K562 (cell line): Measurements from ENCODE around the gene RPL28. TPM values are rescaled to one million over a fixed set of nuclear protein-coding genes. Genes with fewer than 3 reads are reported as not detected.

Experiments
- ATAC-seq: fragments of 200-7000 bp; cut with Tn5 transposase; 3 replicates; pipeline ENCODE4 v1.9.1; 2020; ENCODE audit warnings: moderate library complexity
- BruUV-seq: library from RNA; stranded (reverse); fragments of 400-500 nt; replicated peaks from 2 replicates; lab custom pipeline; 2021; lab: Mats Ljungman, UMichigan
- CTCF ChIA-PET: fragments of 300-600 bp; formaldehyde crosslinking; extraction: SDS; loops from one replicate; lab custom pipeline; 2021; ENCODE audit warnings: low intra/inter-chr PET ratio; lab: Yijun Ruan, JAX
- POLR2A ChIA-PET: fragments of 300-600, 350-650 bp; sonication (Branson Sonifier 250); formaldehyde crosslinking; extraction: SDS; loops from one replicate; lab custom pipeline; 2021; ENCODE audit warnings: antibody characterized with exemption, inconsistent platforms; lab: Yijun Ruan, JAX
- DNase-seq, 4 experiments: peaks; one replicate each; pipeline versions ENCODE4 v3.0.0 to v3.0.0-alpha.2; 2011 to 2018; ENCODE audit warnings: low spot score in 3 of 4, mixed read lengths in 3 of 4; ENCODE audit errors: extremely low read depth in 1 of 4
- FAIRE-seq: peaks from 2 replicates; lab custom pipeline; 2011; peaks lifted over from hg19 to GRCh38; lab: Jason Lieb, UNC
- H2AFZ ChIP-seq: 2 replicates; pipeline ENCODE4 v1.6.0; 2011; ENCODE audit warnings: low read depth, low read length, control low read depth, inconsistent platforms
- H3K27ac ChIP-seq: fragments of 200-600 bp; 3 replicates; pipeline ENCODE4 v1.8.0; 2011; ENCODE audit warnings: low read depth, mild to moderate bottlenecking, control low read depth, inconsistent platforms, low read length, moderate library complexity, mixed read lengths; ENCODE audit errors: extremely low read depth
- H3K27me3 ChIP-seq, 2 experiments: fragments of 300-600 bp in 1 of 2; 2 replicates in 1 of 2; 3 replicates in 1 of 2; pipeline versions ENCODE4 v1.6.0 to v1.8.0; 2011; ENCODE audit warnings: inconsistent platforms in 2 of 2, low read length in 2 of 2, mild to moderate bottlenecking in 1 of 2, mixed read lengths in 1 of 2, moderate library complexity in 1 of 2; ENCODE audit not compliant: control insufficient read depth in 2 of 2, insufficient read depth in 2 of 2
- H3K36me3 ChIP-seq: fragments of 300-600 bp; 3 replicates; pipeline ENCODE4 v1.8.0; 2011; ENCODE audit warnings: mild to moderate bottlenecking, low read length, inconsistent platforms; ENCODE audit not compliant: control insufficient read depth, insufficient read depth
- H3K4me1 ChIP-seq, 2 experiments: fragments of 200-600 bp in 1 of 2; replicated peaks in 1 of 2; 2 replicates in 1 of 2; 3 replicates in 1 of 2; pipeline versions ENCODE4 v1.5.1 to v1.8.0; 2011; ENCODE audit warnings: inconsistent platforms in 2 of 2, low read length in 2 of 2, mild to moderate bottlenecking in 1 of 2, mixed read lengths in 1 of 2, moderate library complexity in 1 of 2; ENCODE audit not compliant: control insufficient read depth in 2 of 2, insufficient read depth in 2 of 2
- H3K4me2 ChIP-seq: 2 replicates; pipeline ENCODE4 v1.6.1; 2011; ENCODE audit warnings: low read length, control low read depth, inconsistent platforms, mixed read lengths; ENCODE audit not compliant: insufficient read depth
- H3K4me3 ChIP-seq: fragments of 200-600 bp; sonication (generic), shearing (Covaris generic); 2 replicates; pipeline ENCODE4 v1.5.1; 2016; ENCODE audit warnings: control low read depth, inconsistent platforms
- H3K79me2 ChIP-seq: fragments of 200-600 bp; 3 replicates; pipeline ENCODE4 v1.8.0; 2011; ENCODE audit warnings: low read length, inconsistent platforms; ENCODE audit not compliant: control insufficient read depth, insufficient read depth
- H3K9ac ChIP-seq, 2 experiments: 2 replicates each; pipeline versions ENCODE4 v1.6.0 to v1.6.1; 2011; ENCODE audit warnings: low read depth in 2 of 2, low read length in 2 of 2, control low read depth in 1 of 2, inconsistent platforms in 1 of 2, mild to moderate bottlenecking in 1 of 2, mixed read lengths in 1 of 2; ENCODE audit not compliant: insufficient read depth in 1 of 2
- H3K9me1 ChIP-seq: one replicate; pipeline ENCODE4 v1.6.0; 2011; ENCODE audit warnings: inconsistent platforms, mild to moderate bottlenecking, low read length, moderate library complexity; ENCODE audit not compliant: control insufficient read depth, insufficient read depth
- H3K9me3 ChIP-seq: replicated peaks from 2 replicates; pipeline ENCODE4 v1.5.1; 2011; ENCODE audit warnings: low read depth, low read length, inconsistent platforms; ENCODE audit not compliant: control insufficient read depth, insufficient read depth
- H4K20me1 ChIP-seq: replicated peaks from 2 replicates; pipeline ENCODE4 v1.6.1; 2011; ENCODE audit warnings: low read length, inconsistent platforms, mixed read lengths; ENCODE audit not compliant: control insufficient read depth, insufficient read depth
- CHD7 ChIP-seq: fragments of 200-600 bp; sonication (generic); IDR thresholded peaks from one replicate; pipeline ENCODE4 v1.6.1; 2012; ENCODE audit warnings: mild to moderate bottlenecking, low read depth, low read length, inconsistent platforms
- MAFF ChIP-seq: IDR thresholded peaks from 2 replicates; pipeline ENCODE4 v1.6.1; 2012; ENCODE audit warnings: low read length, improper control_type of control experiment
- RBM39 ChIP-seq: fragments of 200-400 bp; formaldehyde crosslinking; optimal IDR thresholded peaks from 2 replicates; pipeline ENCODE3; 2018; ENCODE audit warnings: low read depth, low read length
- RCOR1 ChIP-seq, 2 experiments: IDR thresholded peaks; 2 replicates each; pipeline ENCODE4 v1.6.1; 2012; ENCODE audit warnings: low read depth in 2 of 2, low read length in 2 of 2, borderline replicate concordance in 1 of 2, improper control_type of control experiment in 1 of 2
- SUPT5H ChIP-seq: fragments of 450-650 bp; IDR thresholded peaks from 2 replicates; pipeline ENCODE4 v1.6.1; 2016
- ZC3H8 ChIP-seq: fragments of 450-650 bp; IDR thresholded peaks from 2 replicates; pipeline ENCODE4 v1.6.1; 2017
- ZNF408 ChIP-seq: fragments of 250-450 bp; sonication (Bioruptor Pico); IDR thresholded peaks from 2 replicates; pipeline ENCODE4 v1.4.0; 2020; ENCODE audit warnings: low read depth, mild to moderate bottlenecking, moderate library complexity
- ZNF511 ChIP-seq: sonication (generic); formaldehyde crosslinking; IDR thresholded peaks from 2 replicates; pipeline ENCODE4 v1.8.0; 2022; ENCODE audit warnings: mild to moderate bottlenecking, missing genetic modification reagents
- ZSCAN29 ChIP-seq: fragments of 450-650 bp; IDR thresholded peaks from 2 replicates; pipeline ENCODE4 v1.6.1; 2017
- WGBS: fragments of 100-300 bp; shearing (Covaris generic); methylation state at CpG from one replicate; pipeline ENCODE4 v1.1.6; 2016; ENCODE audit warnings: low coverage, mixed read lengths; ENCODE audit not compliant: insufficient coverage; ENCODE audit errors: missing lambda C conversion rate; 5-methylcytosine and 5-hydroxymethylcytosine counted together
- in situ Hi-C: fragments of 300-500 bp; cut with MboI; formaldehyde crosslinking; loops from 4 replicates; pipeline ENCODE4 v1.15.0; 2018; ENCODE audit warnings: inconsistent platforms, mixed read lengths
- intact Hi-C: fragments of 100-400 bp; cut with micrococcal nuclease; formaldehyde crosslinking; loops from 2 replicates; pipeline ENCODE4 v1.14.2; 2022
- polyA plus RNA-seq, 8 experiments: library from polyadenylated mRNA; depleted of rRNA in 4 of 8; stranded (reverse) in 5 of 8; unstranded in 3 of 8; fragments of >200 nt; fragmentation: Nextera tagmentation in 2 of 8; fragmentation: Illumina TruSeq in 1 of 8; extraction: Ambion mirVana in 2 of 8; extraction: Trizol in 1 of 8; gene quantifications; 2 replicates each; pipeline versions ENCODE4 v1.2.1 to v1.2.3, GENCODE V29; 2011 to 2014; ENCODE audit warnings: inconsistent platforms in 1 of 8, missing spikeins in 1 of 8
- total RNA-seq, 7 experiments: library from RNA; depleted of rRNA in 6 of 7; stranded (reverse); fragments of >200 nt in 6 of 7; fragmentation: Illumina TruSeq in 2 of 7; extraction: Trizol in 2 of 7; gene quantifications; 2 replicates each; pipeline versions ENCODE4 v1.2.1 to v1.2.3, GENCODE V29; 2011 to 2021; ENCODE audit warnings: low replicate concordance in 1 of 7
- TF ChIP-seq, protein P1 (sequence below): fragments of 250-450 bp; sonication (Bioruptor Pico); IDR thresholded peaks from 2 replicates; pipeline ENCODE4 v1.5.0; 2020; ENCODE audit warnings: mild to moderate bottlenecking

The RPL28 gene
- total and polyA plus RNA-seq, 9 of the 15 experiments (the other 6 are each of a cell fraction or from before 2014, with no cell fraction given) = 124 to 3,106 (median 622) TPM

DNA sequence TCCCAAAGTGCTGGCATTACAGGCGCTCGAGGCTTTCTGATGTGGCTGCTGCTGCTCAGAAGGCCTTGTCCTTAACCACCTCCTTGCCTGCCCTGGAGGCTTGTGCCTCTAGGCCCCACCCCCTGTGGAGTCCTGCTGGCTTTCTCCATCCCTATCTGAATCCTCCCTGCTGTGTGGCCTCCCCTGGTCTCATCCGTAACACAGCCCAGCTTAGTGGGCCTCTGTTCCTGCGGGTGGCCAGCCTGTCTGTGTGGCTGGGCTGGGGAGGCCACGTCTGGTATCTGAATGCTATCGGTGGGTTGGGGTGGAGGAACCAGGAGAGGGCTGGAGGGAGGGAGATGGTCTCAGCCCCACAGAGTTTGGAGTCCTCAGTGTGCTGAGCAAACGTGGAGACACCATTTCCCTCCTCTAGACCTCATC, 4.7 kb downstream of the RPL28 start:
- POLR2A ChIA-PET = interaction anchor here (0.6 to 12.9 kb wide), 6 partner anchors 8 to 905 kb away, joined by 3 to 195 read pairs (median 5); partner anchors contain the start of gene UBE2S
- 26% methylated on average over 6 of the region's 7 CpGs for WGBS
- H3K4me2 ChIP-seq = no peak overlapping the region; the same call in 1 of the 2 replicates
- no peaks in the 10 kb centered on the region for H3K9me3 ChIP-seq
- H3K4me1 ChIP-seq = peaks cover 44 to 60% of the 10 kb centered on the region in 2 experiments
- CTCF ChIA-PET = no interaction called here
- FAIRE-seq (peak; percentile 75), DNase-seq (peak in 2 of 4 experiments; percentile 65 to 83), ATAC-seq (peak; percentile 59)
- peak overlapping the region in 1 of 2 experiments; percentile 98; a peak in 2 of 4 replicates for H3K9ac ChIP-seq
- H3K27me3 ChIP-seq = no peaks in the 10 kb centered on the region
- H3K27ac ChIP-seq = peak overlapping the region; percentile 32; the same call in 1 of the 3 replicates
- BruUV-seq = no TSS peak
- H3K9me1 ChIP-seq = peaks cover 19% of the 10 kb centered on the region
- no peak overlapping the region for H2AFZ ChIP-seq
- H3K4me3 ChIP-seq = no peak overlapping the region
- peaks cover 54% of the 10 kb centered on the region for H4K20me1 ChIP-seq
- intact Hi-C loops (no loop called here), in situ Hi-C loops (no loop called here)
- H3K79me2 ChIP-seq = peaks cover 43% of the 10 kb centered on the region
- H3K36me3 ChIP-seq = peaks cover 55% of the 10 kb centered on the region
- TF ChIP-seq, protein P1, sequence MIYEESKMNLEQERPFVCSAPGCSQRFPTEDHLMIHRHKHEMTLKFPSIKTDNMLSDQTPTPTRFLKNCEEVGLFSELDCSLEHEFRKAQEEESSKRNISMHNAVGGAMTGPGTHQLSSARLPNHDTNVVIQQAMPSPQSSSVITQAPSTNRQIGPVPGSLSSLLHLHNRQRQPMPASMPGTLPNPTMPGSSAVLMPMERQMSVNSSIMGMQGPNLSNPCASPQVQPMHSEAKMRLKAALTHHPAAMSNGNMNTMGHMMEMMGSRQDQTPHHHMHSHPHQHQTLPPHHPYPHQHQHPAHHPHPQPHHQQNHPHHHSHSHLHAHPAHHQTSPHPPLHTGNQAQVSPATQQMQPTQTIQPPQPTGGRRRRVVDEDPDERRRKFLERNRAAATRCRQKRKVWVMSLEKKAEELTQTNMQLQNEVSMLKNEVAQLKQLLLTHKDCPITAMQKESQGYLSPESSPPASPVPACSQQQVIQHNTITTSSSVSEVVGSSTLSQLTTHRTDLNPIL (CRISPR knock-in tag) = no peak
- TF ChIP-seq ZSCAN29 = no peak
- TF ChIP-seq RBM39 = peak; percentile 12
- TF ChIP-seq ZNF408 (CRISPR knock-in tag) = no peak
- 0 out of 4 replicates have a peak, but pooled peaks of 1 of the 2 experiments have one; percentile 15 for TF ChIP-seq RCOR1 (IDR thresholded peaks at IDR 0.05; ENCODE audit: borderline replicate concordance in 1 of 2, low read depth in 2 of 2, low read length in 2 of 2)
- TF ChIP-seq SUPT5H = peak; percentile 46; the same call in 1 of the 2 replicates
- TF ChIP-seq ZNF511 (CRISPR knock-in tag) = no peak
- no peak for TF ChIP-seq CHD7
- no peak for TF ChIP-seq MAFF
- TF ChIP-seq ZC3H8 = no peak
